Natural killer cell (primary cell): ENCODE results near the gene RNGTT. TPM values are rescaled to one million over a fixed set of nuclear protein-coding genes. Genes with fewer than 3 reads are reported as not detected.

Source experiments
- ATAC-seq, 3 donors: fragments of 150-1000 bp in 2 of 3; fragments of 200-7000 bp in 1 of 3; cut with Tn5 transposase; 1 replicate in 1 of 3; 2 replicates in 2 of 3; pipeline ENCODE4 v1.10.0; 2021; ENCODE audit warnings: mild to moderate bottlenecking in 2 of 3, moderate library complexity in 2 of 3
- DNase-seq, 2 donors: peaks; one replicate each; pipeline versions ENCODE4 v3.0.0 to v3.0.0-alpha.2; 2013 to 2021; ENCODE audit warnings: mixed read lengths in 1 of 2
- H3K27ac ChIP-seq: one replicate; pipeline ENCODE4 v1.5.1; 2013; ENCODE audit warnings: mild to moderate bottlenecking, low read length
- H3K27me3 ChIP-seq: one replicate; pipeline ENCODE4 v1.6.1; 2013; ENCODE audit warnings: low read length; ENCODE audit not compliant: control insufficient read depth, insufficient read depth
- H3K36me3 ChIP-seq: one replicate; pipeline ENCODE4 v1.6.1; 2013; ENCODE audit warnings: low read length; ENCODE audit not compliant: control insufficient read depth, insufficient read depth
- H3K4me1 ChIP-seq: one replicate; pipeline ENCODE4 v1.6.1; 2013; ENCODE audit warnings: low read length; ENCODE audit not compliant: control insufficient read depth, insufficient read depth
- H3K4me3 ChIP-seq: one replicate; pipeline ENCODE4 v1.5.1; 2013; ENCODE audit warnings: low read length
- H3K9me3 ChIP-seq: one replicate; pipeline ENCODE4 v1.6.1; 2013; ENCODE audit warnings: low read length; ENCODE audit not compliant: control insufficient read depth, insufficient read depth
- H3K27ac Mint-ChIP-seq, 2 donors: one replicate each; pipeline ENCODE4 v1.8.0; 2022; ENCODE audit warnings: mild to moderate bottlenecking in 2 of 2, mixed read lengths in 2 of 2, moderate library complexity in 1 of 2
- H3K27me3 Mint-ChIP-seq, 2 donors: one replicate each; pipeline ENCODE4 v1.8.0; 2022; ENCODE audit warnings: low read depth in 2 of 2, mixed read lengths in 2 of 2
- H3K36me3 Mint-ChIP-seq: one replicate; pipeline ENCODE4 v1.8.0; 2022; ENCODE audit warnings: mixed read lengths
- H3K4me1 Mint-ChIP-seq, 2 donors: one replicate each; pipeline ENCODE4 v1.8.0; 2022; ENCODE audit warnings: mixed read lengths in 2 of 2
- H3K4me3 Mint-ChIP-seq: one replicate; pipeline ENCODE4 v1.8.0; 2022; ENCODE audit warnings: mild to moderate bottlenecking, moderate library complexity, mixed read lengths
- H3K9me3 Mint-ChIP-seq, 2 donors: one replicate each; pipeline ENCODE4 v1.8.0; 2022; ENCODE audit warnings: mixed read lengths in 2 of 2
- WGBS: methylation state at CpG from one replicate; pipeline ENCODE4 v1.1.7; 2013; ENCODE audit warnings: missing lambda C conversion rate; ENCODE audit not compliant: insufficient coverage; 5-methylcytosine and 5-hydroxymethylcytosine counted together
- intact Hi-C: fragments of 100-400 bp; cut with micrococcal nuclease; formaldehyde crosslinking; loops from one replicate; pipeline ENCODE4 v1.14.2; 2022
- total RNA-seq, 4 donors: library from RNA; stranded (reverse); fragments of 120-200 nt in 1 of 4; gene quantifications; one replicate each; pipeline versions ENCODE4 v1.2.3 to v1.2.4, GENCODE V29; 2013 to 2022
- TF ChIP-seq, protein P1 (sequence below): fragments of 200-600 bp; IDR thresholded peaks from one replicate; pipeline ENCODE4 v1.8.0; 2022; ENCODE audit warnings: antibody characterized with exemption

Gene RNGTT
- total RNA-seq, 3 donors from 2014 or later (not counting 1 experiment from before 2014, with no cell fraction given): 23.1 to 27.2 (median 23.1) TPM

DNA sequence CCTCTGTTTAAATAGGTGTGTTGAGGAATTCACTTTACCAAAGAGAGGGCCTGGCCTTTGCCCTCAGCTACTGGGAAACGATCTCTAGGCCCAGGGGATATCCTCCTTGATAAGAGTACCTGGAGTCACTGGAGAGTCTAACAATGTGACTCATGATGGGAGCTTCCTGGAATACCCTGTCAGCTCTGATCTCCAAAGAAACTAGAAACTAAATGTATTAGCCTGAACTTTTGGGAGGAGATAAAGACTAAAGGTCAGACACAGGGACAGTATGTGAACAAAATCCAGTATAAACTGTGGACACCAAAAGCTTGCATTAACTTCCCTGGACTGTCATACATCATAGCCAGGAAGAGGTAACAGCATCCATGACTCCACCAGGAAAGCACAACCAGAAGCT lies 148.5 kb downstream of the RNGTT start:
- H3K27me3 Mint-ChIP-seq: no peaks in the 10 kb centered on the region
- no peak overlapping the region for H3K4me3 Mint-ChIP-seq
- Histone ChIP-seq H3K9me3 (no peaks in the 10 kb centered on the region), H3K27me3 (no peaks in the 10 kb centered on the region), H3K27ac (no peak overlapping the region), H3K36me3 (no peaks in the 10 kb centered on the region), H3K4me3 (no peak overlapping the region), H3K4me1 (no peaks in the 10 kb centered on the region)
- WGBS: 87% methylated on average over 1 of the region's 1 CpG
- intact Hi-C loops: no loop called here
- H3K36me3 Mint-ChIP-seq: no peaks in the 10 kb centered on the region
- ATAC-seq (no peak), DNase-seq (no peak)
- TF ChIP-seq, protein P1, sequence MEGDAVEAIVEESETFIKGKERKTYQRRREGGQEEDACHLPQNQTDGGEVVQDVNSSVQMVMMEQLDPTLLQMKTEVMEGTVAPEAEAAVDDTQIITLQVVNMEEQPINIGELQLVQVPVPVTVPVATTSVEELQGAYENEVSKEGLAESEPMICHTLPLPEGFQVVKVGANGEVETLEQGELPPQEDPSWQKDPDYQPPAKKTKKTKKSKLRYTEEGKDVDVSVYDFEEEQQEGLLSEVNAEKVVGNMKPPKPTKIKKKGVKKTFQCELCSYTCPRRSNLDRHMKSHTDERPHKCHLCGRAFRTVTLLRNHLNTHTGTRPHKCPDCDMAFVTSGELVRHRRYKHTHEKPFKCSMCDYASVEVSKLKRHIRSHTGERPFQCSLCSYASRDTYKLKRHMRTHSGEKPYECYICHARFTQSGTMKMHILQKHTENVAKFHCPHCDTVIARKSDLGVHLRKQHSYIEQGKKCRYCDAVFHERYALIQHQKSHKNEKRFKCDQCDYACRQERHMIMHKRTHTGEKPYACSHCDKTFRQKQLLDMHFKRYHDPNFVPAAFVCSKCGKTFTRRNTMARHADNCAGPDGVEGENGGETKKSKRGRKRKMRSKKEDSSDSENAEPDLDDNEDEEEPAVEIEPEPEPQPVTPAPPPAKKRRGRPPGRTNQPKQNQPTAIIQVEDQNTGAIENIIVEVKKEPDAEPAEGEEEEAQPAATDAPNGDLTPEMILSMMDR: no peak
- H3K4me1 Mint-ChIP-seq: peaks cover 9 to 24% of the 10 kb centered on the region in 2 donors
- H3K9me3 Mint-ChIP-seq: no peaks in the 10 kb centered on the region
- H3K27ac Mint-ChIP-seq: no peak overlapping the region

DNA sequence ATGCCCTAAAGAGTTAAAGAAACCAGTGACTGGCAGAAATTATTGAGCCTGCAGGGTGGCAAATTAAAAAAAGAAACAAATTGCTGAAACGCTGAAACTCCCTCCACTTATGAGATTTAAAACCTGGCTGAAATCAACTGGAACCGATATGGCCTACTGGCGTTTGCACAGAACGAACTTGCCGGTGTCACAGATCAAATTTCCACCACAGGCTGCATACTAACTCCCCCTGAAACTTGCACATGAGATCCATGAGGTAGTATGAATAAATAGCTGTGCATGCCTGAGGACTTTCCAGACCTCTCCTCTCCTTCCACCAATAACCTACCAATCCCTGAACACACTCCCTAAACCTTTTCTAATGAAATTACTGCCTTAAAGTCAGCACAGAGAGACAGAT lies 150.4 kb downstream of the RNGTT start:
- H3K36me3 ChIP-seq: no peaks in the 10 kb centered on the region
- Mint-ChIP-seq H3K4me1 (peaks cover 5 to 16% of the 10 kb centered on the region in 2 donors), H3K27ac (peak overlapping the region in 1 of 2 donors; percentile 9), H3K36me3 (no peaks in the 10 kb centered on the region), H3K9me3 (no peaks in the 10 kb centered on the region), H3K27me3 (no peaks in the 10 kb centered on the region), H3K4me3 (no peak overlapping the region)
- H3K27me3 ChIP-seq: no peaks in the 10 kb centered on the region
- no peak overlapping the region for H3K27ac ChIP-seq
- no peak for ATAC-seq
- no peak overlapping the region for H3K4me3 ChIP-seq
- no peaks in the 10 kb centered on the region for H3K9me3 ChIP-seq
- no peaks in the 10 kb centered on the region for H3K4me1 ChIP-seq
- DNase-seq: no peak
- TF ChIP-seq, protein P1: no peak
- intact Hi-C loops: no loop called here
- WGBS: 99% methylated on average over 5 of the region's 5 CpGs

DNA sequence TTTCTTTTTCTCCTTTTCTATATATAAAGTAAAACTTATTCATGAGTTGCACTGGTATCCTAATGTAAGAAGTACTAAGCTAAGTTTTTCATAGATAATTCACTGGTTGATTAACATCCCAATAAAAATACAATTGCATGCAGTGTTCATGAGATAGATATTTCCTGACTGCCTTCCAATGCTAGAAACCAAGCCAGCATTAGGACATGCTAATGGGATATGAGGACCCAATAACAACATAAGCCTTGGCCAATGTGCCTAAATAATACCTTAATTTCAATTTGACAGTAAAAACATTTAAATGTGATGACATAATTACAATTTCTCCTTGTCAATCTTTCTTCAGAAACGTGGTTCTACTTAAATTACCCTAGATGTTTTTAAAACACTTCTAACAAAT lies 152.7 kb downstream of the RNGTT start:
- H3K27me3 ChIP-seq: no peaks in the 10 kb centered on the region
- peaks cover 18% of the 10 kb centered on the region for H3K36me3 Mint-ChIP-seq
- H3K4me3 ChIP-seq: no peak overlapping the region
- TF ChIP-seq, protein P1: no peak
- intact Hi-C loops: no loop called here
- H3K9me3 Mint-ChIP-seq: peaks cover 5 to 10% of the 10 kb centered on the region in 2 donors
- peaks cover 3% of the 10 kb centered on the region for H3K9me3 ChIP-seq
- H3K27ac ChIP-seq: no peak overlapping the region
- H3K4me1 Mint-ChIP-seq: peaks cover 9 to 11% of the 10 kb centered on the region in 2 donors
- ATAC-seq (no peak), DNase-seq (no peak)
- no CpG with 5 or more reads among the region's 1 CpG for WGBS
- H3K4me1 ChIP-seq: no peaks in the 10 kb centered on the region
- no peak overlapping the region for H3K4me3 Mint-ChIP-seq
- H3K36me3 ChIP-seq: no peaks in the 10 kb centered on the region
- no peak overlapping the region for H3K27ac Mint-ChIP-seq
- H3K27me3 Mint-ChIP-seq: no peaks in the 10 kb centered on the region

DNA sequence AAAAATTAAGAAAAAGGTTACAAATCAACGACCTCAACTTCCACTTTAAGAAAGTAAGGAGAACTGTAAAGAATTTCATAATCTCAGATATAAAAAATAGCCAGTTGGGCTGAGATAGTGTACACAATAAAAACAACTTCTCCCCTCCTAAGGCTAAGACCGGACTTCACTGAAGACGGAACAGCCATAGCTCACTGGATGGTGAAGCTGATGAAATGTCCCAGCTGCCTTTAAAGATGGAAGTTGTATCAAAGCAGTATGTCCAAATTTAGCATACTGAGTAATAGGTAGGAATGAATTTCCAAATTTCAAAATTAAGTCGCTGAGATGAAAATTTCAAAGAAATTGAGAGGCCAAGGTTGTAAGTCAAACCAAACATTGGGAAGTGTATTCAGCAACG lies 153.3 kb downstream of the RNGTT start:
- Histone ChIP-seq H3K4me3 (no peak overlapping the region), H3K9me3 (peaks cover 3% of the 10 kb centered on the region), H3K4me1 (no peaks in the 10 kb centered on the region), H3K36me3 (no peaks in the 10 kb centered on the region), H3K27ac (no peak overlapping the region), H3K27me3 (no peaks in the 10 kb centered on the region)
- TF ChIP-seq, protein P1: no peak
- H3K27me3 Mint-ChIP-seq: no peaks in the 10 kb centered on the region
- DNase-seq (no peak), ATAC-seq (no peak)
- peaks cover 5 to 10% of the 10 kb centered on the region in 2 donors for H3K9me3 Mint-ChIP-seq
- peaks cover 15 to 17% of the 10 kb centered on the region in 2 donors for H3K4me1 Mint-ChIP-seq
- intact Hi-C loops: no loop called here
- peaks cover 19% of the 10 kb centered on the region for H3K36me3 Mint-ChIP-seq
- WGBS: over 99% methylated on average over 4 of the region's 5 CpGs
- H3K27ac Mint-ChIP-seq: no peak overlapping the region
- H3K4me3 Mint-ChIP-seq: no peak overlapping the region
